Sigmoid colon (tissue), 4 donors: ENCODE measurements around the gene MLN.
"Not testable (repeated sequence)": the region's sequence is repeated elsewhere in the genome, so short reads cannot be mapped to it uniquely, and the experiment has no call there.

Experiments used
- EP300 ChIP-seq, 4 donors: sonication (generic); formaldehyde crosslinking; IDR thresholded peaks; one replicate each; pipeline ENCODE4 v1.6.1; 2017; ENCODE audit warnings: antibody characterized with exemption in 4 of 4
- TF ChIP-seq, protein P1 (sequence below), 4 experiments: fragments of 450-650 bp in 3 of 4; fragments of 200-600 bp in 1 of 4; IDR thresholded peaks; one replicate each; pipeline ENCODE4 v1.5.1; 2016 to 2019; ENCODE audit warnings: antibody characterized with exemption in 4 of 4, mild to moderate bottlenecking in 3 of 4, moderate library complexity in 2 of 4

- TF ChIP-seq EP300 (IDR thresholded peaks at IDR 0.05) = not testable (repeated sequence)
- TF ChIP-seq, protein P1, sequence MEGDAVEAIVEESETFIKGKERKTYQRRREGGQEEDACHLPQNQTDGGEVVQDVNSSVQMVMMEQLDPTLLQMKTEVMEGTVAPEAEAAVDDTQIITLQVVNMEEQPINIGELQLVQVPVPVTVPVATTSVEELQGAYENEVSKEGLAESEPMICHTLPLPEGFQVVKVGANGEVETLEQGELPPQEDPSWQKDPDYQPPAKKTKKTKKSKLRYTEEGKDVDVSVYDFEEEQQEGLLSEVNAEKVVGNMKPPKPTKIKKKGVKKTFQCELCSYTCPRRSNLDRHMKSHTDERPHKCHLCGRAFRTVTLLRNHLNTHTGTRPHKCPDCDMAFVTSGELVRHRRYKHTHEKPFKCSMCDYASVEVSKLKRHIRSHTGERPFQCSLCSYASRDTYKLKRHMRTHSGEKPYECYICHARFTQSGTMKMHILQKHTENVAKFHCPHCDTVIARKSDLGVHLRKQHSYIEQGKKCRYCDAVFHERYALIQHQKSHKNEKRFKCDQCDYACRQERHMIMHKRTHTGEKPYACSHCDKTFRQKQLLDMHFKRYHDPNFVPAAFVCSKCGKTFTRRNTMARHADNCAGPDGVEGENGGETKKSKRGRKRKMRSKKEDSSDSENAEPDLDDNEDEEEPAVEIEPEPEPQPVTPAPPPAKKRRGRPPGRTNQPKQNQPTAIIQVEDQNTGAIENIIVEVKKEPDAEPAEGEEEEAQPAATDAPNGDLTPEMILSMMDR (IDR thresholded peaks at IDR 0.05) = not testable (repeated sequence)
Measured at GRCh38 chr6:33831725-33832124, 27.9 kb upstream of the MLN start.
